ENCODE measurements around the gene DXO.
A peak's percentile ranks its signal among the peaks of the same experiment; 100 is the strongest.
"Not testable (repeated sequence)": the region's sequence is repeated elsewhere in the genome, so short reads cannot be mapped to it uniquely, and the experiment has no call there.

DXO gene

DNA sequence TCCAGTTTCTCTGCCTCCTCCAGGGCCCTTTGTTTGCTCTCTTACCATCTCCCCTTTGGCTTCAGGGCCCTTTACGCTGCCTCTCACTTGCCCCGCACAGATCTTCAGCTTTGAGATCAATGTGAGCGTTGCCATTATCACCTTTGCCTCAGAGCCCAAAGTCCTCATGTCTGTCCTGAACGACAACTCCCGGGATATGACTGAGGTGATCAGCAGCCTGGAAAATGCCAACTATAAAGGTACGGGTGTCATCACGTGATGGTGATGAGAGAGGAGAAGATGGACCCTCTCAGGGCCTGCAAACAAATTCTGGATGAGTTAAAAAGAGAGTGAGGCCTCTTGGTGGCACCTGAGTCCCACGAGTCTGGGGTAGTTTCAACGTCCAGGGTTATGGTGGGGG is 36.1 kb downstream of the DXO start:
- DNase-seq, result no peak
- intact Hi-C loops (cut with DNase I), result no loop called here

DNA sequence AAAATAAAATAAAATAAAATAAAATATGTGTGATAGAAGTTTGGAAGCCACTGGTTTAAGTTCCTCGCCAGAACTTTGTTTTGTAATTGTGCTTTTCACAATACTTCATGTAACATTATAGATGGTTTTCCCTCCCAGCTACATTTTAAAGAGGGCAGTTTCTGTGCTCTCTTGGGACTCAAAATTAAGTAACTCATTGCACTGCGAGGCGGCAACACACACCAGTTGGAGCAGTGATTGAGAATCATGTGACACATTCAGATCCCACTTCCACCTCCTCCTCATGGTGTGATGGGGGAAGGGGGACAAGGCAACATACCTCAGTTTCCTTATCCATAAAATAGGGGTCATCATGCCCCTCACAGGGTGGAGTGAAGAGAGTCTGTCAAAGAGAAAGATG is 36.9 kb downstream of the DXO start:
- DNase-seq, result no peak
- intact Hi-C loops (cut with DNase I), result no loop called here

DNA sequence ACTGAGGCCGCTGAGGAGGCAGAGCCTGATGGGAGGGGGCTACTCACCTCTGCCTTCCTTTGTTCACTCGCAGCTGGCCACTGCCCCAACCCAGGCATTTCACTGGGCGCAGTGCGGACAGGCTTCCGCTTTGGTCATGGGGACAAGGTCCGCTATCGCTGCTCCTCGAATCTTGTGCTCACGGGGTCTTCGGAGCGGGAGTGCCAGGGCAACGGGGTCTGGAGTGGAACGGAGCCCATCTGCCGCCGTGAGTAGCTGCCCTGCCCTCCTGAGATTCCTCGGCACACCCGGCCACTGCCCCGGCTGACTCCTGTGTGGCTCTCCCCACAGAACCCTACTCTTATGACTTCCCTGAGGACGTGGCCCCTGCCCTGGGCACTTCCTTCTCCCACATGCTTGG is 38.4 kb downstream of the DXO start:
- intact Hi-C loops (cut with DNase I), result no loop called here
- DNase-seq, result peak in 1 of 10 donors; percentile 85

DNA sequence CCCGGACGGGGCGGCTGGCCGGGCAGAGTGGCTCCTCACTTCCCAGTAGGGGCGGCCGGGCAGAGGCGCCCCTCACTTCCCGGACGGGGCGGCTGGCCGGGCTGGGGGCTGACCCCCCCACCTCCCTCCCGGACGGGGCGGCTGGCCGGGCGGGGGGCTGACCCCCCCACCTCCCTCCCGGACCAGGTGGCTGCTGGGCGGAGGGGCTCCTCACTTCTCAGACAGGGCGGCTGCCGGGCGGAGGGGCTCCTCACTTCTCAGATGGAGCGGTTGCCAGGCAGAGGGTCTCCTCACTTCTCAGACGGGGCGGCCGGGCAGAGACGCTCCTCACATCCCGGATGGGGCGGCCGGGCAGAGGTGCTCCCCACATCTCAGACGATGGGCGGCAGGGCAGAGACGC is 39.8 kb downstream of the DXO start:
- intact Hi-C loops (cut with DNase I); DNase-seq: not testable (repeated sequence)

DNA sequence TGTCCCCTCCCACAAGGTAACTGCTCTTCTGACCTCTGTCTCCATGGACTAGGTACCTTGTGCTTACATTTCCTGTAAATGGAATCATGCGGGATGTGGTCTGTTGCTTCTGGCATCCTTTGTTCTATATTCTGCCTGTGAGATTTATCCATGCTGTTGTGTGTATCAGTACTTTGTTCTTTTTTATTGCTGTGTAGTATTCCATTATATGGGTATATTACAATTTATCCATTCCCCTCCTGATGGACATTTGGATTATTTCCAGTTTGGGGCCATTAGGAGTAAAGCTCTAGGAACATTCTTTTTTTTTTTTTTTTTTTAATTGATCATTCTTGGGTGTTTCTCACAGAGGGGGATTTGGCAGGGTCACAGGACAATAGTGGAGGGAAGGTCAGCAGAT is 41.0 kb downstream of the DXO start:
- no peak for DNase-seq
- intact Hi-C loops (cut with DNase I), result no loop called here

DNA sequence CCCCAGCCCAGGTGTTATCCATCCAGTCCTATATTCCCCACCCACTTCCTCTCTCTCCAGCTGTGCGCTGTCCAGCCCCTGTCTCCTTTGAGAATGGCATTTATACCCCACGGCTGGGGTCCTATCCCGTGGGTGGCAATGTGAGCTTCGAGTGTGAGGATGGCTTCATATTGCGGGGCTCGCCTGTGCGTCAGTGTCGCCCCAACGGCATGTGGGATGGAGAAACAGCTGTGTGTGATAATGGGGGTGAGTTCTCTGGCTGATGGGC is 43.3 kb downstream of the DXO start:
- no peak for DNase-seq
- intact Hi-C loops (cut with DNase I), result no loop called here

DNA sequence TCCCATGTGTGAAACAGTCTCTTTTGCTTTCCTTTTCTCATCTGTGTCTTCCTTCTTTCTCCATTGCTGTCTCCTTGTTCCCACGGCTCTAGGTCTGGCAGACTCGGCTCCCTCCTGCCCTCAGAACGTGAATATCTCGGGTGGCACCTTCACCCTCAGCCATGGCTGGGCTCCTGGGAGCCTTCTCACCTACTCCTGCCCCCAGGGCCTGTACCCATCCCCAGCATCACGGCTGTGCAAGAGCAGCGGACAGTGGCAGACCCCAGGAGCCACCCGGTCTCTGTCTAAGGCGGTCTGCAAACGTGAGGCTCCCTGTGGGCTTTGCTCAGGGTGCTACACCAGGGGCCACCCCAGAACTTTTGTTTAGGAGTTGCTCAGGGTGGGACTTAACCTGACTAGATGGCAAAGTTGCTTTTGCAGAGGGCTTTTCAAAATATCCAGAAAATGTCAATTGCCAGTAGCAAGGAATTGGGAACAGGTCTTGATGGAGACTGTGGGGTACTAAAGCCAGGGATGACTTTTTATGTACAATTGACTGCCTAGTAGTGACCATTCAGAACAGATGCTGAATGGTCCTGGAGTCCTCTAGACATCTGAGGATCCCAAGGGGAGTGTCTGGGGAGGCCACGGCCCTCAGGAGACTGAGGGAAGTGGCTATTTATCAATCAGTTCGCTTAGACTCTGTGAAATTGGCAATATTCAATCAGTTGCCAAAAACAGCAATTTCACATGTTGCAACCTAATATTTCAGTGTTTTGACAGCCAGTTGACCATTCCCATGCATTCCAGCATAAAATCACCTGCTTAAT is 43.9 kb downstream of the DXO start:
- intact Hi-C loops (cut with DNase I), result no loop called here

DNA sequence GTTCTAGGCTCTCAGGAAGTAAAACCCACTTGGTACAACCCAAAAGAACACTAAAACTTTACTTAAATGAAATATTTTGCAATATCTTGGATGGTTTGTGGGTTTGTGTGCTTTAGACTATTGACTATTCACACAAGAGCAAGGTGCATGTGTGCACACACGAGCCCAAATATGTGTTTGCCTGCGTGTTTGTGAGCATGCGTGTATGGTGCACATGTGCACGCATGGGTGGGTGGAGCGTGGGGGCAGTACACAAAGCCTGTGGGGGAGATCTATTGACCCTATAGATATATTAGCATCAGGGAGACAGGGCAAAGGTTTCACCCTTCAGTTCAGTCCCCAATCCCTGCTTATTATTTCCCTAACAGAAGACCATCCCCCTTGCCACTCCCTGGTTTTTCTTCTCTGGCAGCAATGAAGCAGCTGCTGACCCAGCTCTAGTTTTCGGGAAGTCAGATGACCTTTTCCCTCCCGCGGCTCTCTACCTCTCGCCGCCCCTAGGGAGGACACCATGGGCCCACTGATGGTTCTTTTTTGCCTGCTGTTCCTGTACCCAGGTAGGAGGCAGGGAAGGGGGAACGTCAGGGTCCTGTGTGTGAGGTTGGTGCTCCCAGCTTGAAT is 44.6 kb downstream of the DXO start, which contains the start of gene C2:
C2 (plus strand) TSS at position 476 of the 621 bp plus-strand sequence; CDS start at position 512, 36 bp downstream.
- no peak for DNase-seq
- intact Hi-C loops (cut with DNase I), result no loop called here

More for the DNA sequence above, 43.9 kb downstream of the DXO start:
- DNase-seq, result no peak

DNA sequence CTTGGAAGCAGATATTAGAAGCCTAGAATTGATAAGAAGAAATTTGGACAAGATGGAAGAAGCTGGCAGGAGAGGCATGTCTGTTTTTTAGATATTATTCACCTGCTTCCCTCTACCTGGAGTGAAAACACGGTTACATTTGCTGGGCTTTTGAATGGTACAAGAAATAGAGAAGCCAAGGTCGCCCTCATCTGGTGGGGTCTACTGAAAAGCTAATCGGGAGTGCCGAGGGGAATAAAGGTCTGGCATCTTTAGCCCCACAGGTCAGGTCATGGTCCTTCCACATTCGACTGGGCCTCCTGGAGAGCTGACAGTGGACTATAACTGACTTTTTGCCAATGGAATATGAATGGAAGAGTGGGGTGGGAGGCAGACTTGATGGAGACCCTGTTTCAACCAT is 49.0 kb downstream of the DXO start:
- intact Hi-C loops (cut with DNase I), result no loop called here

DNA sequence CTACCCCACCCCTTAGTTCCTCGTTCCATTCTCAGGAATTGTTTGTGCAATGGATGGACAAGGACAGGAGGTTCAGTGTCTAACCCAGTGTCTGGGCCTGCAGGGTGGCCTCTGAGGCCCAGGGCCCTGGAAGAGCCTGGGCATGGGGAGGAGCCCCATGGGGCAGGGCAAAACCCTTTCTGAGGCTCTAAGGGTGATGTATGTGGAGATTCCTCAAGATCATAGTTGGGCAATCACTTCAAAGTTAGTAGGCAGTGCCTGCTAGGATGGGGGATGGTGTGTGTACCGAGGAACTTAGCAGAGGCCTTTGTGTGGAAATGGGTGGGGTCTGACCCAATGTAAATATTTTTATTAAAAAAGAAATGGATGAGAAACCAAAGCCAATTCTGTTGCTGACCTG is 51.1 kb downstream of the DXO start:
- DNase-seq, result no peak
- intact Hi-C loops (cut with DNase I), result no loop called here

More for the DNA sequence above, 49.0 kb downstream of the DXO start:
- no peak for DNase-seq

Measured in posterior cingulate gyrus (tissue), 11 donors.